K562 (cell line): ENCODE data around the gene ANXA7. TPM values are rescaled to one million over a fixed set of nuclear protein-coding genes. Genes with fewer than 3 reads are reported as not detected.

Experiments
- ATAC-seq: fragments of 200-7000 bp; cut with Tn5 transposase; 3 replicates; pipeline ENCODE4 v1.9.1; 2020; ENCODE audit warnings: moderate library complexity
- BruUV-seq: library from RNA; stranded (reverse); fragments of 400-500 nt; replicated peaks from 2 replicates; lab custom pipeline; 2021; lab: Mats Ljungman, UMichigan
- CTCF ChIA-PET: fragments of 300-600 bp; formaldehyde crosslinking; extraction: SDS; loops from one replicate; lab custom pipeline; 2021; ENCODE audit warnings: low intra/inter-chr PET ratio; lab: Yijun Ruan, JAX
- POLR2A ChIA-PET: fragments of 300-600, 350-650 bp; sonication (Branson Sonifier 250); formaldehyde crosslinking; extraction: SDS; loops from one replicate; lab custom pipeline; 2021; ENCODE audit warnings: antibody characterized with exemption, inconsistent platforms; lab: Yijun Ruan, JAX
- DNase-seq, 4 experiments: peaks; one replicate each; pipeline versions ENCODE4 v3.0.0 to v3.0.0-alpha.2; 2011 to 2018; ENCODE audit warnings: low spot score in 3 of 4, mixed read lengths in 3 of 4; ENCODE audit errors: extremely low read depth in 1 of 4
- FAIRE-seq: peaks from 2 replicates; lab custom pipeline; 2011; peaks lifted over from hg19 to GRCh38; lab: Jason Lieb, UNC
- H2AFZ ChIP-seq: 2 replicates; pipeline ENCODE4 v1.6.0; 2011; ENCODE audit warnings: low read depth, low read length, control low read depth, inconsistent platforms
- H3K27ac ChIP-seq: fragments of 200-600 bp; 3 replicates; pipeline ENCODE4 v1.8.0; 2011; ENCODE audit warnings: low read depth, mild to moderate bottlenecking, control low read depth, inconsistent platforms, low read length, moderate library complexity, mixed read lengths; ENCODE audit errors: extremely low read depth
- H3K27me3 ChIP-seq, 2 experiments: fragments of 300-600 bp in 1 of 2; 2 replicates in 1 of 2; 3 replicates in 1 of 2; pipeline versions ENCODE4 v1.6.0 to v1.8.0; 2011; ENCODE audit warnings: inconsistent platforms in 2 of 2, low read length in 2 of 2, mild to moderate bottlenecking in 1 of 2, mixed read lengths in 1 of 2, moderate library complexity in 1 of 2; ENCODE audit not compliant: control insufficient read depth in 2 of 2, insufficient read depth in 2 of 2
- H3K36me3 ChIP-seq: fragments of 300-600 bp; 3 replicates; pipeline ENCODE4 v1.8.0; 2011; ENCODE audit warnings: mild to moderate bottlenecking, low read length, inconsistent platforms; ENCODE audit not compliant: control insufficient read depth, insufficient read depth
- H3K4me1 ChIP-seq, 2 experiments: fragments of 200-600 bp in 1 of 2; replicated peaks in 1 of 2; 2 replicates in 1 of 2; 3 replicates in 1 of 2; pipeline versions ENCODE4 v1.5.1 to v1.8.0; 2011; ENCODE audit warnings: inconsistent platforms in 2 of 2, low read length in 2 of 2, mild to moderate bottlenecking in 1 of 2, mixed read lengths in 1 of 2, moderate library complexity in 1 of 2; ENCODE audit not compliant: control insufficient read depth in 2 of 2, insufficient read depth in 2 of 2
- H3K4me2 ChIP-seq: 2 replicates; pipeline ENCODE4 v1.6.1; 2011; ENCODE audit warnings: low read length, control low read depth, inconsistent platforms, mixed read lengths; ENCODE audit not compliant: insufficient read depth
- H3K4me3 ChIP-seq: fragments of 200-600 bp; sonication (generic), shearing (Covaris generic); 2 replicates; pipeline ENCODE4 v1.5.1; 2016; ENCODE audit warnings: control low read depth, inconsistent platforms
- H3K79me2 ChIP-seq: fragments of 200-600 bp; 3 replicates; pipeline ENCODE4 v1.8.0; 2011; ENCODE audit warnings: low read length, inconsistent platforms; ENCODE audit not compliant: control insufficient read depth, insufficient read depth
- H3K9ac ChIP-seq, 2 experiments: 2 replicates each; pipeline versions ENCODE4 v1.6.0 to v1.6.1; 2011; ENCODE audit warnings: low read depth in 2 of 2, low read length in 2 of 2, control low read depth in 1 of 2, inconsistent platforms in 1 of 2, mild to moderate bottlenecking in 1 of 2, mixed read lengths in 1 of 2; ENCODE audit not compliant: insufficient read depth in 1 of 2
- H3K9me1 ChIP-seq: one replicate; pipeline ENCODE4 v1.6.0; 2011; ENCODE audit warnings: inconsistent platforms, mild to moderate bottlenecking, low read length, moderate library complexity; ENCODE audit not compliant: control insufficient read depth, insufficient read depth
- H3K9me3 ChIP-seq: replicated peaks from 2 replicates; pipeline ENCODE4 v1.5.1; 2011; ENCODE audit warnings: low read depth, low read length, inconsistent platforms; ENCODE audit not compliant: control insufficient read depth, insufficient read depth
- H4K20me1 ChIP-seq: replicated peaks from 2 replicates; pipeline ENCODE4 v1.6.1; 2011; ENCODE audit warnings: low read length, inconsistent platforms, mixed read lengths; ENCODE audit not compliant: control insufficient read depth, insufficient read depth
- BACH1 ChIP-seq: fragments of 200-800 bp; sonication (Bioruptor generic); IDR thresholded peaks from 2 replicates; pipeline ENCODE4 v1.6.1; 2016; ENCODE audit warnings: missing genetic modification characterization, missing compliant biosample characterization
- FOXA1 ChIP-seq: fragments of 450-650 bp; IDR thresholded peaks from 2 replicates; pipeline ENCODE4 v1.6.1; 2016; ENCODE audit warnings: mild to moderate bottlenecking, borderline replicate concordance
- GATA2 ChIP-seq: sonication (generic); formaldehyde crosslinking; IDR thresholded peaks from 2 replicates; pipeline ENCODE4 v1.4.0; 2020; ENCODE audit warnings: mild to moderate bottlenecking, missing genetic modification reagents
- MEIS2 ChIP-seq: fragments of 450-650 bp; IDR thresholded peaks from 2 replicates; pipeline ENCODE4 v1.6.1; 2014; ENCODE audit warnings: mild to moderate bottlenecking; ENCODE audit not compliant: partially characterized antibody
- NFATC3 ChIP-seq: fragments of 450-650 bp; IDR thresholded peaks from 2 replicates; pipeline ENCODE4 v1.6.1; 2017; ENCODE audit warnings: mild to moderate bottlenecking
- PHF21A ChIP-seq: fragments of 450-650 bp; IDR thresholded peaks from 2 replicates; pipeline ENCODE4 v1.6.1; 2017; ENCODE audit warnings: low read depth, borderline replicate concordance
- RUNX1 ChIP-seq: sonication (generic); IDR thresholded peaks from 2 replicates; pipeline ENCODE4 v1.6.1; 2016; ENCODE audit warnings: antibody characterized with exemption, low read depth
- SREBF1 ChIP-seq: fragments of 150-350 bp; IDR thresholded peaks from 2 replicates; pipeline ENCODE4 v1.6.1; 2014; ENCODE audit warnings: antibody characterized with exemption, low read depth, low read length, borderline replicate concordance
- TCF7L2 ChIP-seq: fragments of 150-350 bp; IDR thresholded peaks from 2 replicates; pipeline ENCODE4 v1.6.1; 2016; ENCODE audit warnings: low read depth, mild to moderate bottlenecking, low read length, moderate library complexity
- ZNF324 ChIP-seq: fragments of 250-450 bp; sonication (Bioruptor Pico); IDR thresholded peaks from 2 replicates; pipeline ENCODE4 v1.4.0; 2020; ENCODE audit warnings: mild to moderate bottlenecking
- in situ Hi-C: fragments of 300-500 bp; cut with MboI; formaldehyde crosslinking; loops from 4 replicates; pipeline ENCODE4 v1.15.0; 2018; ENCODE audit warnings: inconsistent platforms, mixed read lengths
- intact Hi-C: fragments of 100-400 bp; cut with micrococcal nuclease; formaldehyde crosslinking; loops from 2 replicates; pipeline ENCODE4 v1.14.2; 2022
- polyA plus RNA-seq, 8 experiments: library from polyadenylated mRNA; depleted of rRNA in 4 of 8; stranded (reverse) in 5 of 8; unstranded in 3 of 8; fragments of >200 nt; fragmentation: Nextera tagmentation in 2 of 8; fragmentation: Illumina TruSeq in 1 of 8; extraction: Ambion mirVana in 2 of 8; extraction: Trizol in 1 of 8; gene quantifications; 2 replicates each; pipeline versions ENCODE4 v1.2.1 to v1.2.3, GENCODE V29; 2011 to 2014; ENCODE audit warnings: inconsistent platforms in 1 of 8, missing spikeins in 1 of 8
- total RNA-seq, 7 experiments: library from RNA; depleted of rRNA in 6 of 7; stranded (reverse); fragments of >200 nt in 6 of 7; fragmentation: Illumina TruSeq in 2 of 7; extraction: Trizol in 2 of 7; gene quantifications; 2 replicates each; pipeline versions ENCODE4 v1.2.1 to v1.2.3, GENCODE V29; 2011 to 2021; ENCODE audit warnings: low replicate concordance in 1 of 7
- TF ChIP-seq, protein P1 (sequence below): fragments of 250-450 bp; sonication (Bioruptor Pico); IDR thresholded peaks from 2 replicates; pipeline ENCODE4 v1.5.0; 2020; ENCODE audit warnings: mild to moderate bottlenecking, borderline replicate concordance
- TF ChIP-seq, protein P2 (sequence below): sonication (generic); formaldehyde crosslinking; IDR thresholded peaks from 2 replicates; pipeline ENCODE4 v1.5.0; 2020; ENCODE audit warnings: missing genetic modification reagents
- TF ChIP-seq, protein P3 (sequence below): sonication (generic); IDR thresholded peaks from 2 replicates; pipeline ENCODE4 v1.6.1; 2016
- TF ChIP-seq, protein P4 (sequence below): fragments of 450-650 bp; IDR thresholded peaks from 2 replicates; pipeline ENCODE4 v1.6.1; 2017; ENCODE audit warnings: antibody characterized with exemption
- TF ChIP-seq, protein P5 (sequence below): fragments of 250-450 bp; sonication (Bioruptor Pico); IDR thresholded peaks from 2 replicates; pipeline ENCODE4 v1.5.0; 2021; ENCODE audit warnings: mild to moderate bottlenecking, borderline replicate concordance
- TF ChIP-seq, protein P6 (sequence below): fragments of 250-450 bp; sonication (Bioruptor Pico); IDR thresholded peaks from 2 replicates; pipeline ENCODE4 v1.8.0; 2021; ENCODE audit warnings: moderate library complexity, mild to moderate bottlenecking, inconsistent platforms

ANXA7 gene
- total and polyA plus RNA-seq, 9 of the 15 experiments (the other 6 are each of a cell fraction or from before 2014, with no cell fraction given): 81.6 to 157 (median 122) TPM

DNA sequence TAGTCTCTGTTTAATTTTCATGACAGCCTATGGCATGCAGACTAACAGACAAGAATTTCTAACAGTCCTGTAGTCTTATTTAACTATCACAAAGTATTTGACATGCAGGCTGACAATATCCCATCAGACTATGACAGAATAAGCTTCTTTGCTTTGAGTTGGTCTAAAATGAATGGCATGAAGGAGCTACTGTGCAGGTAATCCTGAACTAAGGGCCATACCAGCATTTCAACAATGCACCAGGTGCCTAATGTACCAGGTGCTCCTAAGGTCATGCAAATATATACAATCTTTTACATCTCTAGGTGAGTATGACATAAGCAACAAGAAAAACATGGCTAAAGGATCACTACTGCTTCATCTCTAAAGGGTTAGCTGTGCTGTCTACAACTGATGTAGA, 33.1 kb upstream of the ANXA7 start:
- FAIRE-seq (no peak), DNase-seq (no peak), ATAC-seq (no peak)
- in situ Hi-C loops (no loop called here), intact Hi-C loops (no loop called here)
- Histone ChIP-seq H3K4me2 (no peak overlapping the region), H3K9ac (no peak overlapping the region), H3K4me3 (no peak overlapping the region), H3K4me1 (no peaks in the 10 kb centered on the region; a peak in 2 of 5 replicates), H3K27me3 (no peaks in the 10 kb centered on the region), H4K20me1 (no peaks in the 10 kb centered on the region), H2AFZ (no peak overlapping the region), H3K79me2 (no peaks in the 10 kb centered on the region), H3K36me3 (peaks cover 12% of the 10 kb centered on the region; the same call in 1 of the 3 replicates), H3K9me3 (no peaks in the 10 kb centered on the region), H3K9me1 (no peaks in the 10 kb centered on the region), H3K27ac (no peak overlapping the region)
- ChIA-PET CTCF (no interaction called here), POLR2A (interaction anchor here (0.6 to 1.5 kb wide), 3 partner anchors 9 to 406 kb away, joined by 3 to 5 read pairs (median 3); no protein-coding TSS in a partner anchor)
- no TSS peak for BruUV-seq
- TF ChIP-seq ZNF324 (CRISPR knock-in tag) (no peak), BACH1 (tag) (no peak), SREBF1 (no peak), RUNX1 (no peak), NFATC3 (no peak), MEIS2 (no peak), PHF21A (no peak), TCF7L2 (no peak), FOXA1 (no peak), GATA2 (CRISPR knock-in tag) (no peak)
- TF ChIP-seq, protein P1, sequence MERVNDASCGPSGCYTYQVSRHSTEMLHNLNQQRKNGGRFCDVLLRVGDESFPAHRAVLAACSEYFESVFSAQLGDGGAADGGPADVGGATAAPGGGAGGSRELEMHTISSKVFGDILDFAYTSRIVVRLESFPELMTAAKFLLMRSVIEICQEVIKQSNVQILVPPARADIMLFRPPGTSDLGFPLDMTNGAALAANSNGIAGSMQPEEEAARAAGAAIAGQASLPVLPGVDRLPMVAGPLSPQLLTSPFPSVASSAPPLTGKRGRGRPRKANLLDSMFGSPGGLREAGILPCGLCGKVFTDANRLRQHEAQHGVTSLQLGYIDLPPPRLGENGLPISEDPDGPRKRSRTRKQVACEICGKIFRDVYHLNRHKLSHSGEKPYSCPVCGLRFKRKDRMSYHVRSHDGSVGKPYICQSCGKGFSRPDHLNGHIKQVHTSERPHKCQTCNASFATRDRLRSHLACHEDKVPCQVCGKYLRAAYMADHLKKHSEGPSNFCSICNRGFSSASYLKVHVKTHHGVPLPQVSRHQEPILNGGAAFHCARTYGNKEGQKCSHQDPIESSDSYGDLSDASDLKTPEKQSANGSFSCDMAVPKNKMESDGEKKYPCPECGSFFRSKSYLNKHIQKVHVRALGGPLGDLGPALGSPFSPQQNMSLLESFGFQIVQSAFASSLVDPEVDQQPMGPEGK (CRISPR knock-in tag): no peak
- TF ChIP-seq, protein P2, sequence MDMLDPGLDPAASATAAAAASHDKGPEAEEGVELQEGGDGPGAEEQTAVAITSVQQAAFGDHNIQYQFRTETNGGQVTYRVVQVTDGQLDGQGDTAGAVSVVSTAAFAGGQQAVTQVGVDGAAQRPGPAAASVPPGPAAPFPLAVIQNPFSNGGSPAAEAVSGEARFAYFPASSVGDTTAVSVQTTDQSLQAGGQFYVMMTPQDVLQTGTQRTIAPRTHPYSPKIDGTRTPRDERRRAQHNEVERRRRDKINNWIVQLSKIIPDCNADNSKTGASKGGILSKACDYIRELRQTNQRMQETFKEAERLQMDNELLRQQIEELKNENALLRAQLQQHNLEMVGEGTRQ (CRISPR knock-in tag): no peak
- TF ChIP-seq, protein P3, sequence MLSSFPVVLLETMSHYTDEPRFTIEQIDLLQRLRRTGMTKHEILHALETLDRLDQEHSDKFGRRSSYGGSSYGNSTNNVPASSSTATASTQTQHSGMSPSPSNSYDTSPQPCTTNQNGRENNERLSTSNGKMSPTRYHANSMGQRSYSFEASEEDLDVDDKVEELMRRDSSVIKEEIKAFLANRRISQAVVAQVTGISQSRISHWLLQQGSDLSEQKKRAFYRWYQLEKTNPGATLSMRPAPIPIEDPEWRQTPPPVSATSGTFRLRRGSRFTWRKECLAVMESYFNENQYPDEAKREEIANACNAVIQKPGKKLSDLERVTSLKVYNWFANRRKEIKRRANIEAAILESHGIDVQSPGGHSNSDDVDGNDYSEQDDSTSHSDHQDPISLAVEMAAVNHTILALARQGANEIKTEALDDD: no peak
- TF ChIP-seq, protein P4, sequence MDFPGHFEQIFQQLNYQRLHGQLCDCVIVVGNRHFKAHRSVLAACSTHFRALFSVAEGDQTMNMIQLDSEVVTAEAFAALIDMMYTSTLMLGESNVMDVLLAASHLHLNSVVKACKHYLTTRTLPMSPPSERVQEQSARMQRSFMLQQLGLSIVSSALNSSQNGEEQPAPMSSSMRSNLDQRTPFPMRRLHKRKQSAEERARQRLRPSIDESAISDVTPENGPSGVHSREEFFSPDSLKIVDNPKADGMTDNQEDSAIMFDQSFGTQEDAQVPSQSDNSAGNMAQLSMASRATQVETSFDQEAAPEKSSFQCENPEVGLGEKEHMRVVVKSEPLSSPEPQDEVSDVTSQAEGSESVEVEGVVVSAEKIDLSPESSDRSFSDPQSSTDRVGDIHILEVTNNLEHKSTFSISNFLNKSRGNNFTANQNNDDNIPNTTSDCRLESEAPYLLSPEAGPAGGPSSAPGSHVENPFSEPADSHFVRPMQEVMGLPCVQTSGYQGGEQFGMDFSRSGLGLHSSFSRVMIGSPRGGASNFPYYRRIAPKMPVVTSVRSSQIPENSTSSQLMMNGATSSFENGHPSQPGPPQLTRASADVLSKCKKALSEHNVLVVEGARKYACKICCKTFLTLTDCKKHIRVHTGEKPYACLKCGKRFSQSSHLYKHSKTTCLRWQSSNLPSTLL: no peak
- TF ChIP-seq, protein P5, sequence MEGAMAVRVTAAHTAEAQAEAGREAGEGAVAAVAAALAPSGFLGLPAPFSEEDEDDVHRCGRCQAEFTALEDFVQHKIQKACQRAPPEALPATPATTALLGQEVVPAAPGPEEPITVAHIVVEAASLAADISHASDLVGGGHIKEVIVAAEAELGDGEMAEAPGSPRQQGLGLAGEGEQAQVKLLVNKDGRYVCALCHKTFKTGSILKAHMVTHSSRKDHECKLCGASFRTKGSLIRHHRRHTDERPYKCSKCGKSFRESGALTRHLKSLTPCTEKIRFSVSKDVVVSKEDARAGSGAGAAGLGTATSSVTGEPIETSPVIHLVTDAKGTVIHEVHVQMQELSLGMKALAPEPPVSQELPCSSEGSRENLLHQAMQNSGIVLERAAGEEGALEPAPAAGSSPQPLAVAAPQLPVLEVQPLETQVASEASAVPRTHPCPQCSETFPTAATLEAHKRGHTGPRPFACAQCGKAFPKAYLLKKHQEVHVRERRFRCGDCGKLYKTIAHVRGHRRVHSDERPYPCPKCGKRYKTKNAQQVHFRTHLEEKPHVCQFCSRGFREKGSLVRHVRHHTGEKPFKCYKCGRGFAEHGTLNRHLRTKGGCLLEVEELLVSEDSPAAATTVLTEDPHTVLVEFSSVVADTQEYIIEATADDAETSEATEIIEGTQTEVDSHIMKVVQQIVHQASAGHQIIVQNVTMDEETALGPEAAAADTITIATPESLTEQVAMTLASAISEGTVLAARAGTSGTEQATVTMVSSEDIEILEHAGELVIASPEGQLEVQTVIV (CRISPR knock-in tag): no peak
- TF ChIP-seq, protein P6, sequence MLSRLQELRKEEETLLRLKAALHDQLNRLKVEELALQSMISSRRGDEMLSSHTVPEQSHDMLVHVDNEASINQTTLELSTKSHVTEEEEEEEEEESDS: no peak
